ENCODE results near the gene HTRA2.

The HTRA2 gene

GRCh38 chr2:74501335-74502071 is 28.2 kb upstream of the HTRA2 start:
- DNase-seq = no peak

GRCh38 chr2:74502147-74502719 is 27.5 kb upstream of the HTRA2 start:
- no peak for DNase-seq

GRCh38 chr2:74502720-74503505 is 26.8 kb upstream of the HTRA2 start:
- no peak for DNase-seq

- no peak for DNase-seq
Observed at GRCh38 chr2:74503506-74504475, 25.9 kb upstream of the HTRA2 start.

GRCh38 chr2:74504591-74504990 is 25.1 kb upstream of the HTRA2 start:
- no peak for DNase-seq

GRCh38 chr2:74505448-74506246 is 24.1 kb upstream of the HTRA2 start:
- no peak for DNase-seq

GRCh38 chr2:74507145-74507925 is 22.4 kb upstream of the HTRA2 start, which contains the start of gene PCGF1:
PCGF1 (minus strand) TSS chr2:74507695; CDS start chr2:74507668, 27 bp downstream.
- peak; percentile 85 for DNase-seq

- DNase-seq = no peak
Observed at GRCh38 chr2:74507926-74508520, 21.7 kb upstream of the HTRA2 start.

- no peak for DNase-seq
Observed at GRCh38 chr2:74510272-74510671, 19.5 kb upstream of the HTRA2 start.

- no peak for DNase-seq
Observed at GRCh38 chr2:74511104-74511989, 18.4 kb upstream of the HTRA2 start.

- DNase-seq = no peak
Observed at GRCh38 chr2:74512744-74513604, 16.8 kb upstream of the HTRA2 start.

- no peak for DNase-seq
Observed at GRCh38 chr2:74513605-74514367, 15.9 kb upstream of the HTRA2 start.

GRCh38 chr2:74514368-74515270 is 15.1 kb upstream of the HTRA2 start, which contains the start of gene TLX2:
TLX2 (plus strand) TSS chr2:74514450; CDS start chr2:74514807, 357 bp downstream.
- DNase-seq = no peak

- no peak for DNase-seq
Observed at GRCh38 chr2:74515271-74515980, 14.3 kb upstream of the HTRA2 start.

GRCh38 chr2:74515981-74516633 is 13.6 kb upstream of the HTRA2 start:
- no peak for DNase-seq

Measured in NCI-H2029 treated with DMSO at 0.1 percent for 48 hours (cell line).